CD4-positive, alpha-beta T cell treated with Interleukin-6 for 4 hours (primary cell): ENCODE results near the gene MLH1.

Experiments
- DNase-seq: peaks from one replicate; pipeline ENCODE4 v3.0.0-alpha.2; 2020; ENCODE audit warnings: mixed read lengths

The MLH1 gene

DNA sequence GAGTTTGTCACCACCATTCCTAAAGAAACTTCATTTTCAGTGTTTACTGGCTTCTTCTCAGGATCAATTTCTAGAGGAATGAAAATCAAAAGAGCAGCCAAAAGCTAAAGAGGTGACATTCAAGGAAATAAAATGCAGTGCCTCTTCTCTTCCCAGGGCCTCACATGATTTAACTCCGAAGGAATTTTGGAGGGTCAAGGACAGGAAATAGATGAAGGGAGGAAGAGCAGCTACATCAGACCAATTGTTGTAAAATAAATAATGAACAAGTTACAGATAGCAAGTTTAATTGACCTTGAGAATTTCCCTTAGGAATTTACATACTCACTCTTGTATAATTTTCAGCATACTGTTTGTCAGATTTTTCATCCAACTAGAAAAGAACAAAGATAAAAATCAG, 103.0 kb downstream of the MLH1 start:
- no peak for DNase-seq

DNA sequence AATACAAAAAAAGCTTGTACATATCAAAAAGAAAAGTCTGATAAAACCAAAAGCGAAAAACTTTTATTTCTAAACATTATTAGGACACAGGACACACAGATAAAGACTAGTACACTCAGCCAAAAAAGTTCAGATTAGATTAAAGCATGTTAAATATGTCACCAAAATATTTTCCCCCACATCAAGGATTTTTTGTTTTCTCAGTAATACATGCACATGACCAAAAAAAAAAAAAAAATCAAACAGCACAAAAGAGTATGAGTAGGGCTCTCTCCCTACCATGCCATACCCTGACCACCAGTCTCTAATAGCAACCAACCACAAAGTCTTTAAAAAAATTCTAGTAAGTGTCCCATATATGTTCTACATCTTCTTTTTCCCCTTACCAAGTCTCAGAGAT, 103.7 kb downstream of the MLH1 start:
- DNase-seq: no peak

DNA sequence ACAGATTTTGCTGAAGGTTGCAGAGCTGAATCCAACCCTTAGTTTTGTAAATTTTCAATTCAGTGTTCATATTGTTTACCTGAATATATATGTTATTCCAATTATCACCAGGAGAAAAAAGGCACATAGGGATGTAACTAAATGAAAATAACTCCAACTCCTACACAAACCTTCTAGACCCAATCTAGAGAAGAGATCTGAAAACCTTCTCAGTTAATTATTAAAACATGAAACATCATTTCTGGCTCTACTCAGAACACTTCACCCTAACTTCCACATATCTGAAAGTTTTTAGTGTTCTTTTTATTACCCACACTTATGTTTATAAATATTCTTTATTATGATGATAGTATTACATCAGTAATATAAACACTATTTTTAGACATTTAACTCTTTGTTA, 104.5 kb downstream of the MLH1 start:
- DNase-seq: no peak

DNA sequence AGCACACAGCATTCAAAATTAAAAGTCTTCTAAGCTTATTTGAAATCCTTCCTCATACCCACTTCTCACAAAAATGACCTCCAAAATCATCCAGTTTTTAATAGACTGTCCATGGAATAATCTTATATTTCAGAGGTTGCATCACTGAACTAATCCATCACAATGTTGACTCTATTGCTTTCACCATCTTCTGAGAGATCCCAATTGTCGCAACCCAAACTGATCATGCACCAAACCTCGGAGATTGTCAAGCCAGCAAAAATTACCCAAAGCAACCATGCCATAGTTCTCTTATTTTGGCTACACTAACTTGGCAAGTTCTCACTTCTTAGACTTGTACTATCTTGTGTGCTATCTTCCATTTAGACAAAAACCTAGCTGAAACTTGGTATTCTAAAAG, 105.6 kb downstream of the MLH1 start:
- DNase-seq: no peak

DNA sequence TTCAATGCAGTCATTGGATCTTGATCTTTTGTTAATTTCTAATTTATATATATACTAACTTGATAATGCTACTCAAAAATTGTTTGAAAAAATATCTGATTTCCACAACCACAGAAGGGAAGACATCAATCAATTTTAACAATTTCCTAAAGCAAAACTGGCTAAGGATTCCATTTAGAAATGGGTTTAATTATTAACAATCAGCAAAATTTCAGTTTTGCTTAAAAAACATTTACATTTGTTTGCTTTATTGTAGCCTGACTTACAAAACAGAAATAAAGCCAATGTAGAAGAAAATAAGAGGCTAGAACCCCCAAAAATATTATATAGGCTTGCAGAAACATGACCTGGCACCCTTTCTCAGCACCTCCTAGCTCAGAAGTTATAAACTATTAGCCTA, 106.2 kb downstream of the MLH1 start:
- DNase-seq: no peak

DNA sequence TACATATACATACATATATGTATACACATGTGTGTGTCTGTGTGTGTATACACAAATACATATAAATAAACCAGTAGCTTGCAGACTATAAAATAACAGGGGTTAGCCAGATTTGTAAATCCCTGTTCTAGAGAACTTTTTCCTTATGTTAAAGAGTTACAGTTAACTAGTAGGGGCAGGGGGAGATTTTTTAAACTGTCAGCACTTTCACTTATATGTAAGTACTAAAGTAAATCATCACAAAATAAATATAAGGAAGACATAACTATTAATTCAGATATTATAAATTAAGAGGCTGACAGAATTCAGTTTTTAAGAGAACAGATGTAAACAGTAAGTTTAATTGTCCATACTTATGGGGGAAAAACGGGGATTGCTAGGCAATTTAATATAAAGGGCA, 107.1 kb downstream of the MLH1 start:
- DNase-seq: no peak
